Keratinocyte (primary cell): Measurements from ENCODE around the gene NOS1. TPM values are rescaled to one million over a fixed set of nuclear protein-coding genes. Genes with fewer than 3 reads are reported as not detected.
"Not testable (repeated sequence)": the region's sequence is repeated elsewhere in the genome, so short reads cannot be mapped to it uniquely, and the experiment has no call there.

Source experiments
- DNase-seq: peaks from one replicate; pipeline ENCODE4 v3.0.0-alpha.2; 2011; ENCODE audit warnings: low read depth, missing footprints, low spot score
- FAIRE-seq: peaks from 2 replicates; lab custom pipeline; 2011; peaks lifted over from hg19 to GRCh38; lab: Jason Lieb, UNC
- H2AFZ ChIP-seq: 2 replicates; pipeline ENCODE4 v1.6.0; 2012; ENCODE audit warnings: low read length, control low read depth, inconsistent platforms; ENCODE audit not compliant: control insufficient read depth
- H3K27ac ChIP-seq: 2 replicates; pipeline ENCODE4 v1.5.1; 2011; ENCODE audit warnings: low read length; ENCODE audit not compliant: control insufficient read depth, insufficient read depth
- H3K27me3 ChIP-seq: 3 replicates; pipeline ENCODE4 v1.6.0; 2011; ENCODE audit warnings: low read length; ENCODE audit not compliant: control insufficient read depth, insufficient read depth; ENCODE audit errors: extremely low read depth
- H3K36me3 ChIP-seq, 2 experiments: 2 replicates in 1 of 2; 3 replicates in 1 of 2; pipeline ENCODE4 v1.5.1; 2011; ENCODE audit warnings: low read length in 2 of 2, mild to moderate bottlenecking in 1 of 2; ENCODE audit not compliant: control insufficient read depth in 2 of 2, insufficient read depth in 2 of 2; ENCODE audit errors: extremely low read depth in 1 of 2
- H3K4me1 ChIP-seq: 3 replicates; pipeline ENCODE4 v1.5.1; 2011; ENCODE audit warnings: low read length; ENCODE audit not compliant: control insufficient read depth, insufficient read depth; ENCODE audit errors: extremely low read depth
- H3K4me2 ChIP-seq: 3 replicates; pipeline ENCODE4 v1.6.0; 2011; ENCODE audit warnings: low read depth, low read length; ENCODE audit not compliant: control insufficient read depth, insufficient read depth; ENCODE audit errors: extremely low read depth
- H3K4me3 ChIP-seq, 3 experiments: fragments of 200-600 bp in 1 of 3; sonication (generic) in 1 of 3; 2 replicates in 2 of 3; 3 replicates in 1 of 3; pipeline ENCODE4 v1.5.1; 2011 to 2016; ENCODE audit warnings: low read length in 3 of 3, mild to moderate bottlenecking in 3 of 3, control low read depth in 2 of 3, inconsistent platforms in 1 of 3, low read depth in 1 of 3, mixed read lengths in 1 of 3, mixed run types in 1 of 3, moderate library complexity in 1 of 3; ENCODE audit not compliant: control insufficient read depth in 2 of 3, insufficient read depth in 2 of 3; ENCODE audit errors: extremely low read depth in 1 of 3
- H3K79me2 ChIP-seq: 2 replicates; pipeline ENCODE4 v1.6.0; 2012; ENCODE audit warnings: low read length; ENCODE audit not compliant: control insufficient read depth, insufficient read depth
- H3K9ac ChIP-seq: 3 replicates; pipeline ENCODE4 v1.6.0; 2011; ENCODE audit warnings: low read length; ENCODE audit not compliant: control insufficient read depth, insufficient read depth; ENCODE audit errors: extremely low read depth
- H3K9me1 ChIP-seq: 3 replicates; pipeline ENCODE4 v1.6.0; 2011; ENCODE audit warnings: low read length; ENCODE audit not compliant: control insufficient read depth, insufficient read depth; ENCODE audit errors: extremely low read depth
- H3K9me3 ChIP-seq: 2 replicates; pipeline ENCODE4 v1.5.1; 2012; ENCODE audit warnings: low read depth, low read length; ENCODE audit not compliant: control insufficient read depth
- H4K20me1 ChIP-seq: 3 replicates; pipeline ENCODE4 v1.6.0; 2011; ENCODE audit warnings: low read length; ENCODE audit not compliant: control insufficient read depth, insufficient read depth; ENCODE audit errors: extremely low read depth
- CTCF ChIP-seq, 3 experiments: IDR thresholded peaks in 1 of 3; conservative IDR thresholded peaks in 1 of 3; optimal IDR thresholded peaks in 1 of 3; 2 replicates in 2 of 3; 3 replicates in 1 of 3; pipeline versions ENCODE3 to v1.5.1; 2011; ENCODE audit warnings: low read length in 3 of 3, mild to moderate bottlenecking in 3 of 3, moderate library complexity in 2 of 3, control low read depth in 1 of 3, inconsistent platforms in 1 of 3; ENCODE audit not compliant: insufficient read depth in 2 of 3; ENCODE audit errors: extremely low read depth in 1 of 3
- EZH2 ChIP-seq: IDR thresholded peaks from one replicate; pipeline ENCODE4 v1.6.1; 2012; ENCODE audit warnings: inconsistent platforms, mild to moderate bottlenecking, low read length, moderate library complexity
- dilution Hi-C: fragments of 300-500 bp; cut with MboI; formaldehyde crosslinking; loops from one replicate; pipeline ENCODE4 v1.7.0; 2020; ENCODE audit warnings: low sequenced_read_pairs; ENCODE audit not compliant: extremely low pct_ligation_motif_present
- polyA plus RNA-seq, 5 experiments: library from polyadenylated mRNA; depleted of rRNA in 3 of 5; stranded (reverse) in 3 of 5; stranded (forward) in 1 of 5; unstranded in 1 of 5; fragments of >200 nt; gene quantifications; 1 replicate in 1 of 5; 2 replicates in 3 of 5; 3 replicates in 1 of 5; pipeline versions ENCODE4 v1.2.1 to v1.2.3, GENCODE V29; 2011 to 2012; ENCODE audit warnings: missing spikeins in 2 of 5, low read depth in 1 of 5, low replicate concordance in 1 of 5

NOS1 gene
- polyA plus RNA-seq, 1 donor (not counting 4 experiments of a cell fraction or from before 2014, with no cell fraction given): 5.6 TPM

DNA sequence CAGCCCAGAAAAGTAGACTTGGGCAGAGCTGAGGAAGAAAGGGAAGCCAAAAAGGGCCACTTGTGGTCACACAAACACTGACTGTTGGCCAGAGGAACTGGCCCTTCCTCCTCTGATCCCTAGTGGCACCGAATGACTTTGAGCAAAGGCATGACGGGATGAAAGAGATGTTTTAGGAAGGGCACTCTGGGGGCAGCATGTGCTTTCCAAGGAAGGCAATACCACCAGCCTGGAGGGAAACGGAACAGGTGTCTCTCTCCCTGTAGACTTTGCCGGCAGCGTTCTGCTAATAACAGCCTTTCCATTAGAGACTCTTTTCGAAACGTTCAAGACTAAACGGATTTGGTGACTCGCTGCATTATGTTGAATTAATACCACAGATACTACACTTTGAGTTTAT lies 158.9 kb downstream of the NOS1 start:
- Histone ChIP-seq H3K4me2 (no peak overlapping the region), H2AFZ (no peak overlapping the region), H3K4me3 (no peak overlapping the region), H3K4me1 (peaks cover 3% of the 10 kb centered on the region), H3K27ac (no peak overlapping the region), H3K27me3 (no peaks in the 10 kb centered on the region), H3K9me1 (no peaks in the 10 kb centered on the region), H3K9me3 (peaks cover 2% of the 10 kb centered on the region), H4K20me1 (no peaks in the 10 kb centered on the region), H3K79me2 (no peaks in the 10 kb centered on the region), H3K36me3 (no peaks in the 10 kb centered on the region), H3K9ac (no peak overlapping the region)
- dilution Hi-C loops: no loop called here
- DNase-seq (no peak), FAIRE-seq (no peak)
- TF ChIP-seq CTCF (optimal IDR thresholded peaks at IDR 0.05 in 1 of 3, IDR thresholded peaks at IDR 0.05 in 1 of 3, conservative IDR thresholded peaks at IDR 0.05 in 1 of 3; ENCODE audit: extremely low read depth in 1 of 3, insufficient read depth in 2 of 3, low read length in 3 of 3) (no peak), EZH2 (no peak)

DNA sequence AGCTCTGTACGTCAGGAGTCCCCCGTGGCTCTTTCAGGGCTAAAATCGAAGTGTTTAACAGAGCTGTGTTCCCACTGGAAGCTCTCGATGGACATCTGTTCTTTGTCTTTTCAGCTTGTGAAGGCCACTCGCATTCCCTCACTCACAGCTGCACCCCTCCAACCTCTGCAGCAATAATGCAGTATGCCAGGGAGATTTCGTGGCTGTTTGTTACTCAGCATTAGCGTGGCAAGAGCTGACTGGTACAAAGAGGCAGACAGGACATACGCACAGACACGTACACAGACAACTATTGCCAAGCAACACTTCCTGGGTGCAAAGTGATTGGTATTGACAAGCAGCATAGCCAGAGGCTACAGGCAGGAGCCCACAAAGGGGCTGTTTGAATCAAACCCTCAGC lies 159.4 kb downstream of the NOS1 start:
- Histone ChIP-seq H2AFZ (no peak overlapping the region), H3K9ac (no peak overlapping the region), H3K27me3 (no peaks in the 10 kb centered on the region), H3K27ac (no peak overlapping the region), H3K79me2 (no peaks in the 10 kb centered on the region), H3K9me3 (peaks cover 2% of the 10 kb centered on the region), H3K9me1 (no peaks in the 10 kb centered on the region), H3K4me2 (no peak overlapping the region), H3K4me3 (no peak overlapping the region), H3K4me1 (peaks cover 3% of the 10 kb centered on the region), H4K20me1 (no peaks in the 10 kb centered on the region), H3K36me3 (no peaks in the 10 kb centered on the region)
- dilution Hi-C loops: no loop called here
- DNase-seq: no peak
- no peak for FAIRE-seq
- no peak for TF ChIP-seq EZH2
- TF ChIP-seq CTCF (optimal IDR thresholded peaks at IDR 0.05 in 1 of 3, IDR thresholded peaks at IDR 0.05 in 1 of 3, conservative IDR thresholded peaks at IDR 0.05 in 1 of 3; ENCODE audit: extremely low read depth in 1 of 3, insufficient read depth in 2 of 3, low read length in 3 of 3): no peak

- FAIRE-seq, DNase-seq: not testable (repeated sequence)
Observed at GRCh38 chr12:117199956-117200744, 161.3 kb downstream of the NOS1 start.

DNA sequence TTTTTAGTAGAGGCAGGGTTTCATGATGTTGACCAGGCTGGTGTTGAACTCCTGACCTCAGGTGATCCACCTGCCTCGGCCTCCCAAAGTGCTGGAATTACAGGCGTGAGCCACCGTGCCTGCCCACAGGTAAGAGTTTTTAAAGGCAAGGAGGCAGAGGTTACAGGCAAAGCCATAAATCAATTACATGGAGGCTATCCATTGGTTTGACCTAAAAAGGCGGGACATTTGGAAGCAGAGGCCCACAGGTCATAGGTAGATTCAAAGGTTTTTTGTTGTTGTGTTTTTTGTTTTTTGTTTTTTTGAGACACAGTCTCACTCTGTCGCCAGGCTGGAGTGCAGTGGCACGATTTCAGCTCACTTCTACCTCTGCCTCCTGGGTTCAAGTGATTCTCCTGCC lies 165.1 kb downstream of the NOS1 start:
- H3K9me1 ChIP-seq, H3K36me3 ChIP-seq, H3K4me2 ChIP-seq, H3K79me2 ChIP-seq, H4K20me1 ChIP-seq, dilution Hi-C loops, H3K9me3 ChIP-seq, DNase-seq, H3K4me1 ChIP-seq, FAIRE-seq, H2AFZ ChIP-seq, H3K4me3 ChIP-seq, H3K27ac ChIP-seq, H3K9ac ChIP-seq, H3K27me3 ChIP-seq: not testable (repeated sequence)

More at GRCh38 chr12:117199956-117200744, 161.3 kb downstream of the NOS1 start:
- dilution Hi-C loops, H3K4me3 ChIP-seq, H3K36me3 ChIP-seq, H2AFZ ChIP-seq, H3K4me1 ChIP-seq, H3K27me3 ChIP-seq, H3K9me1 ChIP-seq, H3K4me2 ChIP-seq, H3K9ac ChIP-seq, H3K79me2 ChIP-seq, H3K9me3 ChIP-seq, H4K20me1 ChIP-seq, H3K27ac ChIP-seq: not testable (repeated sequence)
